Measurements from ENCODE around the gene DLX5.

DLX5 gene

GRCh38 chr7:97011104-97011503 is 13.5 kb downstream of the DLX5 start:
- TF ChIP-seq CTCF (IDR thresholded peaks at IDR 0.05; ENCODE audit: low read depth, low read length) = no peak
- no peaks in the 10 kb centered on the region for H3K27me3 ChIP-seq (ENCODE audit: insufficient read depth, low read depth, severe bottlenecking)
- H3K27ac ChIP-seq = no peak overlapping the region

GRCh38 chr7:97009753-97010732 is 14.6 kb downstream of the DLX5 start:
- no peak for TF ChIP-seq CTCF (IDR thresholded peaks at IDR 0.05; ENCODE audit: low read depth, low read length)
- H3K27me3 ChIP-seq (ENCODE audit: insufficient read depth, low read depth, severe bottlenecking) = no peaks in the 10 kb centered on the region

More at GRCh38 chr7:97011104-97011503, 13.5 kb downstream of the DLX5 start:
- DNase-seq = no peak
- Histone ChIP-seq H3K9me3 (ENCODE audit: severe bottlenecking) (no peaks in the 10 kb centered on the region), H3K36me3 (peaks cover 32% of the 10 kb centered on the region), H3K4me3 (ENCODE audit: low read depth, low read length) (no peak overlapping the region)

GRCh38 chr7:97008275-97008917 is 16.2 kb downstream of the DLX5 start:
- TF ChIP-seq CTCF (IDR thresholded peaks at IDR 0.05; ENCODE audit: low read depth, low read length) = no peak
- H3K36me3 ChIP-seq = peaks cover 32% of the 10 kb centered on the region
- H3K4me3 ChIP-seq (ENCODE audit: low read depth, low read length) = no peak overlapping the region
- no peak overlapping the region for H3K27ac ChIP-seq
- no peaks in the 10 kb centered on the region for H3K9me3 ChIP-seq (ENCODE audit: severe bottlenecking)
- H3K27me3 ChIP-seq (ENCODE audit: insufficient read depth, low read depth, severe bottlenecking) = no peaks in the 10 kb centered on the region
- DNase-seq = no peak

More at GRCh38 chr7:97009753-97010732, 14.6 kb downstream of the DLX5 start:
- Histone ChIP-seq H3K36me3 (peaks cover 32% of the 10 kb centered on the region), H3K4me3 (ENCODE audit: low read depth, low read length) (no peak overlapping the region), H3K9me3 (ENCODE audit: severe bottlenecking) (no peaks in the 10 kb centered on the region), H3K27ac (no peak overlapping the region)
- no peak for DNase-seq

- Histone ChIP-seq H3K9me3 (ENCODE audit: severe bottlenecking) (no peaks in the 10 kb centered on the region), H3K4me3 (ENCODE audit: low read depth, low read length) (no peak overlapping the region), H3K27me3 (ENCODE audit: insufficient read depth, low read depth, severe bottlenecking) (no peaks in the 10 kb centered on the region), H3K27ac (peak overlapping the region; percentile 98), H3K36me3 (peaks cover 32% of the 10 kb centered on the region)
- DNase-seq = no peak
- TF ChIP-seq CTCF (IDR thresholded peaks at IDR 0.05; ENCODE audit: low read depth, low read length) = no peak
Observed at GRCh38 chr7:97007583-97007861, 17.1 kb downstream of the DLX5 start.

- peak; percentile 26 for DNase-seq
- Histone ChIP-seq H3K27ac (peak overlapping the region; percentile 98), H3K4me3 (ENCODE audit: low read depth, low read length) (peak overlapping the region; percentile 74), H3K9me3 (ENCODE audit: severe bottlenecking) (no peaks in the 10 kb centered on the region), H3K27me3 (ENCODE audit: insufficient read depth, low read depth, severe bottlenecking) (no peaks in the 10 kb centered on the region), H3K36me3 (peaks cover 32% of the 10 kb centered on the region)
- TF ChIP-seq CTCF (IDR thresholded peaks at IDR 0.05; ENCODE audit: low read depth, low read length) = no peak
Observed at GRCh38 chr7:97006816-97007582, 17.6 kb downstream of the DLX5 start.

All from WERI-Rb-1 (cell line).